Stomach (tissue), 9 donors: Measurements from ENCODE around the gene SELENOW. TPM values are rescaled to one million over a fixed set of nuclear protein-coding genes. Genes with fewer than 3 reads are reported as not detected.
"Not testable (repeated sequence)": the region's sequence is repeated elsewhere in the genome, so short reads cannot be mapped to it uniquely, and the experiment has no call there.

Experiments
- DNase-seq, 2 donors: peaks; one replicate each; pipeline versions ENCODE4 v3.0.0 to v3.0.0-alpha.2; 2013 to 2019
- H3K27ac ChIP-seq, 5 donors: fragments of 200-600 bp in 4 of 5; sonication (generic) in 4 of 5; one replicate each; pipeline ENCODE4 v1.5.1; 2013 to 2019; ENCODE audit warnings: mild to moderate bottlenecking in 1 of 5, moderate library complexity in 1 of 5
- H3K27me3 ChIP-seq, 3 donors: fragments of 200-600 bp; sonication (generic); one replicate each; pipeline ENCODE4 v1.5.1; 2017 to 2019; ENCODE audit warnings: mixed run types in 1 of 3
- H3K36me3 ChIP-seq, 4 donors: fragments of 200-600 bp; sonication (generic); 1 replicate in 3 of 4; 2 replicates in 1 of 4; pipeline ENCODE4 v1.5.1; 2016 to 2019
- H3K4me1 ChIP-seq, 4 donors: fragments of 200-600 bp; sonication (generic); one replicate each; pipeline ENCODE4 v1.5.1; 2016 to 2019
- H3K4me3 ChIP-seq, 4 donors: fragments of 200-600 bp; sonication (generic) in 3 of 4; one replicate each; pipeline ENCODE4 v1.5.1; 2016 to 2019; ENCODE audit warnings: mild to moderate bottlenecking in 1 of 4
- H3K9me3 ChIP-seq, 4 donors: fragments of 200-600 bp; sonication (generic); one replicate each; pipeline ENCODE4 v1.5.1; 2016 to 2019
- CTCF ChIP-seq, 7 experiments: fragments of 450-650 bp in 4 of 7; fragments of 200-600 bp in 3 of 7; sonication (generic) in 3 of 7; IDR thresholded peaks; one replicate each; pipeline ENCODE4 v1.5.1; 2016 to 2019; ENCODE audit warnings: antibody characterized with exemption in 7 of 7, control low read depth in 2 of 7, mild to moderate bottlenecking in 1 of 7
- EP300 ChIP-seq: sonication (generic); formaldehyde crosslinking; IDR thresholded peaks from one replicate; pipeline ENCODE4 v1.6.1; 2017; ENCODE audit warnings: antibody characterized with exemption
- POLR2A ChIP-seq, 4 donors: fragments of 450-650 bp; IDR thresholded peaks; one replicate each; pipeline ENCODE4 v1.6.1; 2016; ENCODE audit warnings: antibody characterized with exemption in 4 of 4, control low read depth in 2 of 4, mild to moderate bottlenecking in 1 of 4, moderate library complexity in 1 of 4
- POLR2AphosphoS5 ChIP-seq, 3 donors: sonication (generic); formaldehyde crosslinking; IDR thresholded peaks; one replicate each; pipeline ENCODE4 v1.6.1; 2016; ENCODE audit warnings: antibody characterized with exemption in 3 of 3
- WGBS, 5 donors: extraction: QIAGEN DNeasy Blood & Tissue Kit in 3 of 5; methylation state at CpG; one replicate each; pipeline versions ENCODE4 v1.1.5 to v1.1.7; 2013 to 2018; 5-methylcytosine and 5-hydroxymethylcytosine counted together
- intact Hi-C: fragments of 100-400 bp; cut with DNase I; formaldehyde crosslinking; loops from one replicate; pipeline ENCODE4 v1.15.1; 2023; ENCODE audit warnings: low total_unique reads
- polyA plus RNA-seq, 3 donors: library from polyadenylated mRNA; stranded (reverse); fragments of 200-250 nt; gene quantifications; one replicate each; pipeline ENCODE4 v1.2.3, GENCODE V29; 2013
- total RNA-seq, 5 donors: library from RNA; depleted of rRNA; stranded (reverse); fragments of >200 nt; gene quantifications; one replicate each; pipeline versions ENCODE4 v1.1.0 to v1.2.3, GENCODE V29; 2014 to 2016
- donor health status: healthy with polysubstance abuse.
- donor health status: Bipolar disorder and iron deficiency.
- donor health status: healthy.

SELENOW gene
- total and polyA plus RNA-seq, 8 donors = 204 to 1,097 (median 585) TPM

- TF ChIP-seq CTCF (IDR thresholded peaks at IDR 0.05) = no peak
- no peak for TF ChIP-seq POLR2AphosphoS5 (IDR thresholded peaks at IDR 0.05)
- no peak for TF ChIP-seq POLR2A (IDR thresholded peaks at IDR 0.05)
- H3K4me3 ChIP-seq = no peak overlapping the region
- H3K36me3 ChIP-seq = no peaks in the 10 kb centered on the region
- peaks cover 0 to 5% (median 0%) of the 10 kb centered on the region in 4 donors for H3K9me3 ChIP-seq
- no peak overlapping the region for H3K27ac ChIP-seq
- intact Hi-C loops = no loop called here
- DNase-seq = no peak
- WGBS, 5 donors = 91 to 96% (median 92%) methylated on average over 4 of the region's 4 CpGs
- H3K27me3 ChIP-seq = no peaks in the 10 kb centered on the region
- H3K4me1 ChIP-seq = no peaks in the 10 kb centered on the region
These were observed 22.8 kb downstream of the SELENOW start for GRCh38 chr19:47801270-47801669.

- Histone ChIP-seq H3K4me3 (no peak overlapping the region), H3K36me3 (no peaks in the 10 kb centered on the region), H3K27me3 (no peaks in the 10 kb centered on the region), H3K9me3 (peaks cover 0 to 5% (median 0%) of the 10 kb centered on the region in 4 donors), H3K27ac (no peak overlapping the region), H3K4me1 (no peaks in the 10 kb centered on the region)
- 83 to 97% (median 87%) methylated on average over 7 to 22 of the region's 25 CpGs for WGBS, 5 donors
- TF ChIP-seq CTCF (IDR thresholded peaks at IDR 0.05) (no peak), EP300 (no peak), POLR2AphosphoS5 (IDR thresholded peaks at IDR 0.05) (no peak), POLR2A (IDR thresholded peaks at IDR 0.05) (no peak)
- intact Hi-C loops = no loop called here
- no peak for DNase-seq
These were observed 24.1 kb downstream of the SELENOW start for GRCh38 chr19:47802521-47803043.

GRCh38 chr19:47803148-47803547 is 24.6 kb downstream of the SELENOW start:
- H3K27me3 ChIP-seq, H3K4me3 ChIP-seq, H3K4me1 ChIP-seq, H3K36me3 ChIP-seq, DNase-seq, H3K9me3 ChIP-seq, H3K27ac ChIP-seq, intact Hi-C loops: not testable (repeated sequence)
- WGBS, 5 donors = 70 to 79% (median 73%) methylated on average over 10 to 21 of the region's 21 CpGs

GRCh38 chr19:47803671-47804070 is 25.2 kb downstream of the SELENOW start:
- H3K4me3 ChIP-seq, DNase-seq, intact Hi-C loops, H3K27me3 ChIP-seq, H3K36me3 ChIP-seq, H3K9me3 ChIP-seq, H3K27ac ChIP-seq, H3K4me1 ChIP-seq: not testable (repeated sequence)
- WGBS, 5 donors = 81 to 93% (median 89%) methylated on average over 3 to 11 of the region's 12 CpGs; no CpG with 5 or more reads in 1 of the 5 donors

- WGBS, 5 donors = 72 to 82% (median 76%) methylated on average over 3 to 5 of the region's 5 CpGs
- intact Hi-C loops, DNase-seq, H3K4me3 ChIP-seq, H3K27me3 ChIP-seq, H3K9me3 ChIP-seq, H3K36me3 ChIP-seq, H3K27ac ChIP-seq, H3K4me1 ChIP-seq: not testable (repeated sequence)
These were observed 25.9 kb downstream of the SELENOW start, which contains the start of gene TPRX1 for GRCh38 chr19:47804451-47804850. TPRX1 (minus strand) TSS chr19:47804551; CDS start chr19:47804539, 12 bp downstream.

- Histone ChIP-seq H3K9me3 (peaks cover 0 to 5% (median 0%) of the 10 kb centered on the region in 4 donors), H3K36me3 (no peaks in the 10 kb centered on the region), H3K27ac (no peak overlapping the region), H3K4me1 (no peaks in the 10 kb centered on the region), H3K27me3 (no peaks in the 10 kb centered on the region), H3K4me3 (no peak overlapping the region)
- WGBS, 5 donors = 74 to 84% (median 79%) methylated on average over 9 to 10 of the region's 10 CpGs
- intact Hi-C loops = no loop called here
- TF ChIP-seq POLR2A (IDR thresholded peaks at IDR 0.05) (no peak), POLR2AphosphoS5 (IDR thresholded peaks at IDR 0.05) (no peak), CTCF (IDR thresholded peaks at IDR 0.05) (no peak), EP300 (no peak)
- no peak for DNase-seq
These were observed 26.8 kb downstream of the SELENOW start for GRCh38 chr19:47805313-47805712.
